MM.1S (cell line): Measurements from ENCODE around the gene CXXC5.

ENCODE experiments used
- DNase-seq: peaks from one replicate; pipeline ENCODE4 v3.0.0-alpha.2; 2015
- H2AFZ ChIP-seq: fragments of 300-600 bp; sonication (generic); 2 replicates; pipeline ENCODE4 v1.6.0; 2016; ENCODE audit warnings: antibody characterized with exemption, low read length
- H3F3A ChIP-seq: fragments of 300-600 bp; sonication (generic); 2 replicates; pipeline ENCODE4 v1.6.1; 2016; ENCODE audit warnings: mild to moderate bottlenecking, antibody characterized with exemption, low read length, moderate library complexity, mixed read lengths; ENCODE audit not compliant: insufficient read depth
- H3K27ac ChIP-seq: fragments of 300-600 bp; sonication (generic); 2 replicates; pipeline ENCODE4 v1.5.1; 2016; ENCODE audit warnings: mild to moderate bottlenecking, low read length
- H3K27me3 ChIP-seq: fragments of 300-600 bp; sonication (generic); replicated peaks from 2 replicates; pipeline ENCODE4 v1.6.0; 2016; ENCODE audit warnings: low read length; ENCODE audit not compliant: insufficient read depth
- H3K36me3 ChIP-seq: fragments of 300-600 bp; sonication (generic); replicated peaks from 2 replicates; pipeline ENCODE4 v1.6.1; 2016; ENCODE audit warnings: mild to moderate bottlenecking, low read length, mixed read lengths; ENCODE audit not compliant: insufficient read depth
- H3K4me1 ChIP-seq: fragments of 300-600 bp; sonication (generic); 2 replicates; pipeline ENCODE4 v1.6.1; 2016; ENCODE audit warnings: low read length, mixed read lengths
- H3K4me2 ChIP-seq: fragments of 300-600 bp; sonication (generic); 2 replicates; pipeline ENCODE4 v1.6.0; 2016; ENCODE audit warnings: low read depth, low read length
- H3K4me3 ChIP-seq: fragments of 300-600 bp; sonication (generic); 2 replicates; pipeline ENCODE4 v1.5.1; 2016; ENCODE audit warnings: low read length, mixed read lengths
- H3K79me2 ChIP-seq: fragments of 300-600 bp; sonication (generic); 2 replicates; pipeline ENCODE4 v1.6.1; 2016; ENCODE audit warnings: mixed run types, low read length, mixed read lengths
- H3K9ac ChIP-seq: fragments of 300-600 bp; sonication (generic); 2 replicates; pipeline ENCODE4 v1.6.1; 2016; ENCODE audit warnings: low read length, mixed read lengths
- H3K9me2 ChIP-seq: fragments of 300-600 bp; sonication (generic); replicated peaks from 2 replicates; pipeline ENCODE4 v1.6.1; 2016; ENCODE audit warnings: mild to moderate bottlenecking, low read length, mixed read lengths; ENCODE audit not compliant: insufficient read depth
- H3K9me3 ChIP-seq: fragments of 300-600 bp; sonication (generic); replicated peaks from 2 replicates; pipeline ENCODE4 v1.6.1; 2016; ENCODE audit warnings: mild to moderate bottlenecking, low read length, mixed read lengths; ENCODE audit not compliant: insufficient read depth
- H4K20me1 ChIP-seq: fragments of 300-600 bp; sonication (generic); 2 replicates; pipeline ENCODE4 v1.6.1; 2016; ENCODE audit warnings: mild to moderate bottlenecking, low read length, moderate library complexity, mixed read lengths; ENCODE audit not compliant: insufficient read depth
- EZH2 ChIP-seq: fragments of 300-600 bp; sonication (generic); optimal IDR thresholded peaks from 2 replicates; pipeline ENCODE3; 2017; ENCODE audit warnings: low read depth, mild to moderate bottlenecking, antibody characterized with exemption, low read length, mixed read lengths
- EZH2phosphoT487 ChIP-seq: fragments of 300-600 bp; sonication (generic); IDR thresholded peaks from 2 replicates; pipeline ENCODE4 v1.6.1; 2018; ENCODE audit warnings: antibody characterized with exemption, low read length
- TF ChIP-seq, protein P1 (sequence below): fragments of 300-600 bp; sonication (generic); IDR thresholded peaks from 2 replicates; pipeline ENCODE4 v1.5.1; 2016; ENCODE audit warnings: antibody characterized with exemption, low read length, mixed read lengths

The CXXC5 gene

DNA sequence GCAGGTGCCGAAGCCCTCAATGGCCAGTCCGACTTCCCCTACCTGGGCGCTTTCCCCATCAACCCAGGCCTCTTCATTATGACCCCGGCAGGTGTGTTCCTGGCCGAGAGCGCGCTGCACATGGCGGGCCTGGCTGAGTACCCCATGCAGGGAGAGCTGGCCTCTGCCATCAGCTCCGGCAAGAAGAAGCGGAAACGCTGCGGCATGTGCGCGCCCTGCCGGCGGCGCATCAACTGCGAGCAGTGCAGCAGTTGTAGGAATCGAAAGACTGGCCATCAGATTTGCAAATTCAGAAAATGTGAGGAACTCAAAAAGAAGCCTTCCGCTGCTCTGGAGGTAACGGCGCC lies 32.9 kb downstream of the CXXC5 start:
- H4K20me1 ChIP-seq: no peaks in the 10 kb centered on the region
- no peaks in the 10 kb centered on the region for H3K9me3 ChIP-seq
- H3K36me3 ChIP-seq: peaks cover 5% of the 10 kb centered on the region
- TF ChIP-seq, protein P1, sequence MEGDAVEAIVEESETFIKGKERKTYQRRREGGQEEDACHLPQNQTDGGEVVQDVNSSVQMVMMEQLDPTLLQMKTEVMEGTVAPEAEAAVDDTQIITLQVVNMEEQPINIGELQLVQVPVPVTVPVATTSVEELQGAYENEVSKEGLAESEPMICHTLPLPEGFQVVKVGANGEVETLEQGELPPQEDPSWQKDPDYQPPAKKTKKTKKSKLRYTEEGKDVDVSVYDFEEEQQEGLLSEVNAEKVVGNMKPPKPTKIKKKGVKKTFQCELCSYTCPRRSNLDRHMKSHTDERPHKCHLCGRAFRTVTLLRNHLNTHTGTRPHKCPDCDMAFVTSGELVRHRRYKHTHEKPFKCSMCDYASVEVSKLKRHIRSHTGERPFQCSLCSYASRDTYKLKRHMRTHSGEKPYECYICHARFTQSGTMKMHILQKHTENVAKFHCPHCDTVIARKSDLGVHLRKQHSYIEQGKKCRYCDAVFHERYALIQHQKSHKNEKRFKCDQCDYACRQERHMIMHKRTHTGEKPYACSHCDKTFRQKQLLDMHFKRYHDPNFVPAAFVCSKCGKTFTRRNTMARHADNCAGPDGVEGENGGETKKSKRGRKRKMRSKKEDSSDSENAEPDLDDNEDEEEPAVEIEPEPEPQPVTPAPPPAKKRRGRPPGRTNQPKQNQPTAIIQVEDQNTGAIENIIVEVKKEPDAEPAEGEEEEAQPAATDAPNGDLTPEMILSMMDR: no peak
- no peak for TF ChIP-seq EZH2
- no peak for TF ChIP-seq EZH2phosphoT487
- H3K79me2 ChIP-seq: peaks cover 43% of the 10 kb centered on the region
- no peak overlapping the region for H3K9ac ChIP-seq
- no peaks in the 10 kb centered on the region for H3K4me1 ChIP-seq
- H3K27ac ChIP-seq: no peak overlapping the region
- no peak overlapping the region for H3K4me2 ChIP-seq
- no peak overlapping the region for H3K4me3 ChIP-seq
- no peaks in the 10 kb centered on the region for H3K27me3 ChIP-seq
- DNase-seq: no peak
- no peaks in the 10 kb centered on the region for H3K9me2 ChIP-seq
- H2AFZ ChIP-seq: no peak overlapping the region
- no peaks in the 10 kb centered on the region for H3F3A ChIP-seq

DNA sequence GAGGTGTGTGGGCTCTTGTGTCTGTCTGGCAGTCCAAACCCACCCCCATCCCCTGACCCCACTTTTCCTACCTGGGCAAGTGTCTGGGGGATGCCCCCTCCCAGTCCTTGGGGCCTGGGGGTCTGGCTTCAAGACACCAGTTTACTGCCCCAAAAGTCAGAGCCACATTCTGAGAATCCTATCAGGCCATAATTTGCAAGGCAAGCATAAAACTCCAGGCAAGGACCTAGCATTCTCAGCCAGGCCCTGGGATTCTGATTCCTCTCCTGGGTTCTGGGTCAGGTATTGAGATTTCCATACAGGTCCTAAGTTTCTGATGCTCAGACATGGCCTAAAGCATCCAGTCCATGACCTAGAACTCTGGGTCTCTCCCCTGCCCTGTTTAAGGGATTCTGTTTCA lies 33.3 kb downstream of the CXXC5 start:
- H4K20me1 ChIP-seq: no peaks in the 10 kb centered on the region
- peaks cover 41% of the 10 kb centered on the region for H3K79me2 ChIP-seq
- H3K36me3 ChIP-seq: peaks cover 5% of the 10 kb centered on the region
- no peak overlapping the region for H2AFZ ChIP-seq
- H3K9me2 ChIP-seq: no peaks in the 10 kb centered on the region
- no peak overlapping the region for H3K4me2 ChIP-seq
- no peaks in the 10 kb centered on the region for H3K9me3 ChIP-seq
- no peaks in the 10 kb centered on the region for H3F3A ChIP-seq
- H3K4me3 ChIP-seq: no peak overlapping the region
- H3K9ac ChIP-seq: no peak overlapping the region
- H3K27ac ChIP-seq: no peak overlapping the region
- H3K4me1 ChIP-seq: no peaks in the 10 kb centered on the region
- TF ChIP-seq, protein P1: no peak
- TF ChIP-seq EZH2phosphoT487: no peak
- TF ChIP-seq EZH2: no peak
- no peaks in the 10 kb centered on the region for H3K27me3 ChIP-seq
- DNase-seq: no peak

DNA sequence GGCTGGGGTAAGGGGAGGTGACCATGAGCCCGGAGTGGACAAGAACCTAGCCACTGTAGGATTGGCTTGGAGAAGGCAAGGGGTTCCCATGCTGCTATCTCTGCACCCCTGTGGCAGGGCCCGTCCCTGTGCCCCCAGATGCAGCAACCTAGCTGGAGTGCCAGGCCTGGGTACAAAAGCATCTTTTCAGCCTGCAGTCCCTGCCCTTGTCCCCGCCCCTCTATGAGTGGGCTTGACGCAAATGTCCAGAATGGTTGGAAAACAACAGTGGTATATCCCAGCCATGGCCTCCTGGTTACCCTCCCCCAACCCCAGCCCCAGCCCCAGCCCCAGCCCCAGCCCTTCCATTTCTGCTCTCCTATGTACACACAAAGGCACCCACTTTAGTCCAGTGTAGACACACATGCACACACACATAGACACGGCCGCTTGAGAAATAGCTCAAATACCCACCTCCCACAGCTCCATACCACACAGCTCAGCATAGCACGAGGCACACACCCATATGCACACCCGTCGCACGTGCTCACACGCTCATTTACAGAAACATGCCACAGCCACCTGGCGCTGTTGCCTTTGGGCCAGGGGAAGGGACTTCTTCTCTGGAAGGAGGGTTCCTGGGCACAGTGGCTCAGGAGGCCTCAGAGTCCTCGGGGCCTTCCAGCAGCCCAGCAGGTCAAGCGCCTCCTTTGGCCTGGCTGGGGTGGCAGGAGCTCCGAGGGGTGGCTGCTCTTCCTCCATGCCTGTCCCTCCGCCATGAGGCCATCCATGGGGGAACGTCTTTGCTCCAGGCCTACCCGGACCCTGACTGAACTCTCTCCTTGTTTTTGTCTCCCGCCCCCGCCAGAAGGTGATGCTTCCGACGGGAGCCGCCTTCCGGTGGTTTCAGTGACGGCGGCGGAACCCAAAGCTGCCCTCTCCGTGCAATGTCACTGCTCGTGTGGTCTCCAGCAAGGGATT lies 34.1 kb downstream of the CXXC5 start:
- H3K9ac ChIP-seq: no peak overlapping the region
- no peak for DNase-seq
- no peaks in the 10 kb centered on the region for H3F3A ChIP-seq
- peaks cover 5% of the 10 kb centered on the region for H3K36me3 ChIP-seq
- H3K27ac ChIP-seq: no peak overlapping the region
- H3K79me2 ChIP-seq: peaks cover 33% of the 10 kb centered on the region
- TF ChIP-seq EZH2: no peak
- no peak for TF ChIP-seq EZH2phosphoT487
- TF ChIP-seq, protein P1: no peak
- H3K4me2 ChIP-seq: no peak overlapping the region
- H3K4me1 ChIP-seq: no peaks in the 10 kb centered on the region
- no peak overlapping the region for H2AFZ ChIP-seq
- H3K9me3 ChIP-seq: no peaks in the 10 kb centered on the region
- H3K27me3 ChIP-seq: no peaks in the 10 kb centered on the region
- no peak overlapping the region for H3K4me3 ChIP-seq
- H3K9me2 ChIP-seq: no peaks in the 10 kb centered on the region
- H4K20me1 ChIP-seq: no peaks in the 10 kb centered on the region
